GM19035 (cell line): ENCODE measurements around the gene TIAM2.

Source experiments
- ATAC-seq: cut with Tn5 transposase; IDR thresholded peaks from one replicate; pipeline ENCODE4 v1.9.1; 2021; ENCODE audit not compliant: unreplicated experiment

Gene TIAM2

GRCh38 chr6:155023717-155024116 lies 28.6 kb downstream of the TIAM2 start:
- ATAC-seq, result no peak

- ATAC-seq, result no peak
Observed at GRCh38 chr6:155024391-155025027, 29.4 kb downstream of the TIAM2 start.

- ATAC-seq, result no peak
Observed at GRCh38 chr6:155026022-155026705, 31.0 kb downstream of the TIAM2 start.

DNA sequence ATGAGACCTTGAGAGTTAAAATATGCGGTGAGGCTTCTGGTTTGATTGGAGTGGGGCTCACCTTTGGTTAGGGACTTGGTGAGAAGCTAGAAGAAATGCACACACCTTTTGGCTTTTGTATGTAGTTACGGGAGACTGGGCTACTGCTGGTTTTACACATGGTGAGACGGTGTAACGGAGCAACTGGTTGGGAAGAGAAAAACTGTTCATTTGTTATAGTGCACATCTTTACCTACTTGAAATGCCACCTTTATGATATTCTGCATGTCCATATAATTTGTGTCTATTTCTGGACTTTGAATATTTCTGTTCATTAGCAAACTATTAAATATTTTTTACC lies 31.6 kb downstream of the TIAM2 start:
- ATAC-seq, result no peak

- ATAC-seq, result no peak
Observed at GRCh38 chr6:155030148-155030720, 35.1 kb downstream of the TIAM2 start.

DNA sequence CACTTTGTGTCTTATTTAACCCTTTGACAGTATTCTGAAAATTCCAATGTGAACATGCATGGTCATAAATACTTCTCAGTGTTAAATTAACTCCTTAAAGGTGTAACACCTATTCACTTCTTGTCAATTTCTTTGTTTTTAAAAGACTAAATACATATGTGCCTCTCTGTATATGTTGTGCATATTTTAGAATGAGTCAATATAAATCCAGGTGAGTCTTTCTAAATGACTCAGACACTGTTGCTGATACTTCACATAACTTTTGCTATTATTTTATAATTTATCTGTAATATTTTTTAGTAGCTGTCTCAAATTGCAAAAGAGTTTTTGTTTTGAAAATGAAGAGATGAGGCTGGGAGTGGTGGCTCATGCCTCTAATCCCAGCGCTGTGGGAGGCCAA lies 36.0 kb downstream of the TIAM2 start:
- no peak for ATAC-seq

- no peak for ATAC-seq
Observed at GRCh38 chr6:155033021-155033791, 38.1 kb downstream of the TIAM2 start.

DNA sequence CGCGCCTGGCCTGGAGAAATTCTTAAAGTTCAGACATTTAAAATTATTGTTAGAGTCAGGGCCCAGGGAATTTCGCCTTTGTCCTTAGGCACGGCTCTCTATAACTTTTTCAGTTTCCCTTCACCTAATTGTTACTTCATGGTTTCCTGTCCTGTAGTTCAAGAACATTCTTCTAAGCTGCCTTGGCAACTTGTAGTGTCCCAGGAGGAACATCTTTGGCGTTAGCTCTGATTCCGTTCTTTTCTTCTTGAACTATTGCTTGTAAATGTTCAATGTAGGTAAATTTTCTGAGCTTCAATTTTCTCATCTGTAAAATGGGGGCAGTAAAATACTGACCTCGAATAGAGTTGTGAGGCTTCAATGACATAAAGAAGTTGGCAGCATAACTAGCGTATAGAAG lies 41.8 kb downstream of the TIAM2 start:
- no peak for ATAC-seq

DNA sequence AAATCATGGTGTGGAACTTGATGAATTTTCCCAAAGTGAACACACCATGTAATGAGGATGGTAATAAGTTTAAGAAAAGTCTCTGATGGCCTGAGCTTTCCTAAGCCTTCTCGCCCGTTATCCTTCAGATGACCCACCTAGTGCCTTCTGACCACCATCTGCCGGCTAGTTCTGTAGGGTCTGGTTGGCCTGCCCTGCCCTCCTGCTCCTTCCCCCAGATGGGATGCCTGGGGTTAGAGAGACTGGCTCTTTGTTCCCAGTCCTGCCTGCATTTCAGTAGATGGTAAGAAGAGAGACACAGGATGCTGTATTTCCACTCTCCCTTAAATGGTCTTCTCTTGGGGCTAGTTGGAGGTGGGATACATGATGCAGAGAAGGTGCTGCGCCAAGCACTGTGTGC lies 43.0 kb downstream of the TIAM2 start:
- no peak for ATAC-seq

DNA sequence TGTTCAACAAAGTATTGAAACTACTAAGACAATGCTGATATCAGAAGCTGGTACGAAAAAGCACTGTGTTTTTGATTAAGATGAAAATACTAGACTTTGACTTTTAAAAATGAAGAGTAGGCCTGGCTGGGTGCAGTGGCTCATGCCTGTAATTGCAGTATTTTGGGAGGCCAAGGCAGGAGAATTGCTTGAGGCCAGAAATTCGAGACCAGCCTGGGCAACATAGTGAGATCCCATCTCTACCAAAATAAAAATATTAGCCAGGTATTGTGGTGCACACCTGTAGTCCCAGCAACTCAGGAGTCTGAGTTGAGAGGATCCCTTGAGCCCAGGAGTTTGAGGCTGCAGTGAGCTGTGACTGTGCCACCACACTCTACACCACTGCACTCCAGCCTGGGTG lies 43.4 kb downstream of the TIAM2 start:
- no peak for ATAC-seq

DNA sequence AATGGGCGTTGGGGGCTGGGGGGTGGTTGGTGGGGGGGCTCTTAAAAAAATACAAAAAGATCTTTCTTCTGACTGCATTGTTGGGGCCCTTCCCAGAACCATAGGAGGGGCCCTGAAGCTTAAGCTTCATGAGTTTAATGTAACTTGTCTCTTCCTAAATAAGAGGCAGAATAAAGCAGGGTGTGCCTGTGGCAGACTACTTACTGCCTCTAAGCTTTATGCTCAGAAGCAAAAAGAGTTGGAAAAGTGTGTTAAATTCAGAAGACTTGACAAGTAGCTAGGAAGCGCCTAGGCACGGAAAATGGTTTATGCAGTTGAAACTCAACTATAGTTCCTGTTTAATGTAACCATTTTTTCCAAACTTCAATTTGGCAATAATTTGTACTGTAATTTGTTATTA lies 44.5 kb downstream of the TIAM2 start:
- no peak for ATAC-seq

- ATAC-seq, result no peak
Observed at GRCh38 chr6:155040154-155040553, 45.0 kb downstream of the TIAM2 start.

- ATAC-seq, result no peak
Observed at GRCh38 chr6:155040901-155041650, 46.0 kb downstream of the TIAM2 start.

DNA sequence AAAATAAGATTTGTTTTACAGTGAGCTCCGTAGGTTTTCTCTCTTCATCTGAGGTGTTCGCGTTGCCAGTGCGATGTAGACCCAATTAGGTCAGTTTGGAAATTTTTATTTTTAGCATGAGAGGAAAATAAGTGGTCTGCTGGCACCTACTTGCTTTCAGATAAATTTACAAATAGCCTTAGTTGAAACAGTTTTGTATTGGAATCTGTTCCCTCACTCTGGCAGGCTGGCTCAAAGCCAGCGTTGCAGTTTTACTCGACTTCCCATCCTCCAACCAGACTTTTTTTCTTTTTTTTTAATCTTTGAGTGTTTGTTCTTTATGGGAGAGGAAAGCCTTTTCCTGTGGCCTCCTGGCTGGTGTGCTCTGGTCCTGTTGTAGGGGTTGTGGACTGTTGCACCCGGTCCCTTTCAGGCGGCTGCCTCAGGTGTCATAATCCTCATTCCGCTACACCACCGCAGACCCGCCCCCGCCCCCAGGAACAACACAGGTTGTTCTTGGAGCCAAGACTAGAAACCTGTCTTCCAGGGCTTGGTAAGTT lies 46.7 kb downstream of the TIAM2 start:
- no peak for ATAC-seq

- no peak for ATAC-seq
Observed at GRCh38 chr6:155042983-155043382, 47.9 kb downstream of the TIAM2 start.

DNA sequence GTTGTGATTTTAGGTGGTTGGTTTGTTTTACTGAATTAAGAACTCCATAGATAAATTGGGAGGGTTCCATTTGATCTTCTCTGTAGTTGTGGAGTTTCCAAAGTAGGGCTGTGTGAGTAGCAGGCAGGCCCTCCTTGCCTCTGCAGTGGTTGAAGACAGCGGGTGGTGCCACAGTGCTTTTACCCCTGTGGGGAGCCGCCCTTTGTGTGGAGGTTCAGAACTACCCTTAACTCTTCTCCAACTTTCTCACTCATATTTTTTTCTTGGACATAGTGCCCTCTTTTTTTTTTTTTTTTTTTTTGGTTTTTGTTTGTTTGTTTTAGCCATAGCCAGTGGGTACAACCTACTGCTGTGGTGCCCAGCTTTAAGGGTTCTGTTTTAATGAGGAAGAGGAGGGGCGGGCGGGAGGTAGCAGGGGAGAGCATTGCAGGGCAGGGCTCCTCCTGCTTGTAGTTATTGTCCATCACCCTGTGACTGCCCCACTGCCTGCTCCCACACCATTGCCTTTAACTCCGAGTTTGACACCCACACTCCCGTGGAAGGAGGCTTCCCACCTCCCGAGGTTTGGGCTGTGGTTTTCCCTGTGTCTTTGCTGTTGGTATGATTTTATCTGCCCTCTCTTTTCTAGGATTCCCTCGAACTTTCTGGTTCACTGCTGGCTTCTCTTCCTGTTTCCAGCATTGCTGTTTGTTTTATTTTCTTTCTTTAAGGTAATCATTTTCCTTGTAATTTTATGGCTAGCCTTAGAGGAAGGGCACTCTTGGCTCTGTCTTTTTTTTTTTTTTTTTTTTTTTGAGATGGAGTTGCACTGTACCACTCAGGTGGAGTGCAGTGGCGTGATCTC lies 50.7 kb downstream of the TIAM2 start:
- ATAC-seq, result no peak

DNA sequence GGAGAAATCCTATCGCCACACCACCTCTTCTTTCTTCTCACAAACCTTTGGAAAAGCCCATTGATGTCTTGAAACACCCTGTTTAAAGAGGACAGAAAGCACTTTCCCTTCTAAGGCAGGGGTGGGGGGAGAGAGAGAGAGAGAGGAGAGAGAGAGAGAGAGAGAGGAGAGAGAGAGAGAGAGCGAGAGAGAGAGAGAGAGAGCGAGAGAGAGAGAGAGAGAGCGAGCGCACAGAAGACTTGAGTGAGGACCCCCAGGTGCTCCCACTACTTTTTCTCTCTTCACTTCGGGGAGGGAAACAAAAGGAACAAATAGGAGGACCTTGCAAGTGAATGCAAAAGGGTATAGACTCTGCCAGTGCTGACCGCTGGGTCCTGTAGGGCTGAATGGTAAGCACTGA lies 52.4 kb downstream of the TIAM2 start:
- no peak for ATAC-seq

- peak; percentile 84 for ATAC-seq
Observed at GRCh38 chr6:155050311-155050710, 55.2 kb downstream of the TIAM2 start.

DNA sequence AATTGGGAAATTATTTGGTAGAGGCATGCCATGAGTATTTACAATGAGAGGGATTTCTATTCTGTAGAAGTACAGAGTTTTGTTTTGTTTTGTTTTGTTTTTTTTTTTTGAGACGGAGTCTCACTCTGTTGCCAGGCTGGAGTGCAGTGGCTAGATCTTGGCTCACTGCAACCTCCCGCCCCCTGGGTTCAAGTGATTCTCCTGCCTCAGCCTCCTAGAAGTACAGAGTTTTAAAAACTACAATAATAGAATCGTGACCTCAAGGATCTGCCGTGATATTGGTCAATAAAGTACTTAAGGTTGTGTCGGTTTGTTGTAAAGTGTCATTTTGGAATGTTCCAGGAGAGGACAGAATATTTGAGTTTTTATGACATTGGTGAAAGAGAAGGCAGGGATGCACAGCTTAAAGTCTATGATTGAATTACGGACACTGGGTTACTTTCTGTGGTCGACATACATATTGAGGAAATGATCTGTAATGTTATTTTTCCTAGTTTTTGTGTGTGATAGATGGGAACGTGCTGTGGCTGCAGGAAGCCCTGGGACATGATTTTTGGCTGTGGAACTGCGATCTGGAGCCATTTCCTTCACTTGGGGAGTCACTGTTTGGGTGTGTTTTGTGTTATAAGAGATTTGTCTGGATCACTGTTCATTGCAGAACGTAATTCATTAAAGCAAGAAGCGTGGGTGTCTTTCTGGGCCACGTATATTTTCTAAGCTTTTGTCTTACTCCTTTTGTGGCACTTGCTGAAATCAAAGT lies 59.6 kb downstream of the TIAM2 start:
- ATAC-seq, result no peak
